GM21576 (cell line): Measurements from ENCODE around the gene GABRB2.
"Not testable (repeated sequence)": the region's sequence is repeated elsewhere in the genome, so short reads cannot be mapped to it uniquely, and the experiment has no call there.

Source experiments
- ATAC-seq: cut with Tn5 transposase; IDR thresholded peaks from one replicate; pipeline ENCODE4 v1.9.1; 2021; ENCODE audit warnings: mild to moderate bottlenecking, moderate library complexity; ENCODE audit not compliant: unreplicated experiment

The GABRB2 gene

GRCh38 chr5:161305601-161306000 lies 240.9 kb downstream of the GABRB2 start:
- ATAC-seq, result no peak

DNA sequence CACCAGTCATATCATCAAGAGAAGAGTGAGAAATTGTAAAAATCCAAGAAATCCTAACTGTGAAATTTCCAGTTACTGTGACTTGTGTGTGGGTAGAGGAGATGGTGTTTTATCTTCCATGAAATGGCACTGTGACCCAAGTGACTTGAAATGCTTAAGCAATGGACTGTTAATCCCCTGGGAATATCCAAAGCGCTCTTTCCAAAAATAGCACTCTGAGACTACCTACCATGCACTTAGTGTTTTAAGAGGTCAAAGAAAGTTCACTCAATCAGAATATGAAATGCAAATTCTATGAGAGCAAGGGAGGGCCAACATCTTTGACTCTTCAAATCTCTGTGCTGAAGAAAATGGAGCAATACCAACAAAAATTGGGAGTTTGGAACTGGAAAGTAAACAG lies 244.0 kb downstream of the GABRB2 start:
- ATAC-seq, result no peak

- no peak for ATAC-seq
Observed at GRCh38 chr5:161301586-161301985, 244.9 kb downstream of the GABRB2 start.

DNA sequence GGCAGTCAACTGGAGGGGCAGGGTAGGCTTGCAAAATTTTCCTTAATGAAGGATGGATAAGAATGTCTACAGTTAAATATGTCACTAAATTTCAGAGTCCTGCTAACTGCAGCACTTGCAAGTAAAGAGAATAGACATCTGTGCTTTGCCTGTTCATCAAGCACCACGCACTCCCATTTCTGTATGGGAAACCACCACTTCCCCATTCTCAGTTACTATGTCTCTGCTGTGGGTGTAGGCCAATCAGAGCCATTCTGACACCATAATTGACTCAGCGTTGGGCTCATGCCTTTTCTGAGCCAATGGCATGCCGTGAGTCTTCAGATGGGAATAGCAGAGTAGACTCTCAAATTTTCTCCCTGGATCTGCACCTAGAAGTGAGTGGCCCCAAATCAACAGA lies 247.5 kb downstream of the GABRB2 start:
- ATAC-seq, result peak; percentile 97

- not testable (repeated sequence) for ATAC-seq
Observed at GRCh38 chr5:161297388-161297787, 249.1 kb downstream of the GABRB2 start.

DNA sequence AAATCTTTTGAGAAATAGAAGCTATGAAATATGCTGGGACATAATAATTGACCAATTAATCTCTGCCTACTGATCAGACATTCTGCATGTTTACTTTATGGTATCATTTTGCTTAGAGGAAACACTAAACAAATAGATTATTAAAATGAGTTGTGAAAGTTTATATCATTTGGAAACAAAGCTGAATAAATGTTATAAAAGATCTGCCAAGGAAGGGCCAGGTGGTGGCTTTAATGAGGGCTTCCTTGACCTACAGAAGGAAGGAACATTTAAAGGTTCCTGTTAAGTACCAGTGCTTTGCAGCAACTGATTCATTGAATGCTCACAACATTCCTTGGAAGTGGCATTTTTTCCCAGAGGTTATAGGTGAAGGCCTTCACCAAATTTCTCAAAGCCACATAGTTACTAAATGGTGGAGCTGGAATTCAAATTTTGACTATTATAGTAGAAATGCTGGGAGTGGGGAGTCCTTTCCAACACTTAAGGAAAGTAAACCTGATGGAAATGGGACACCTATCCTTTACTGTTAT lies 250.7 kb downstream of the GABRB2 start:
- ATAC-seq, result no peak

DNA sequence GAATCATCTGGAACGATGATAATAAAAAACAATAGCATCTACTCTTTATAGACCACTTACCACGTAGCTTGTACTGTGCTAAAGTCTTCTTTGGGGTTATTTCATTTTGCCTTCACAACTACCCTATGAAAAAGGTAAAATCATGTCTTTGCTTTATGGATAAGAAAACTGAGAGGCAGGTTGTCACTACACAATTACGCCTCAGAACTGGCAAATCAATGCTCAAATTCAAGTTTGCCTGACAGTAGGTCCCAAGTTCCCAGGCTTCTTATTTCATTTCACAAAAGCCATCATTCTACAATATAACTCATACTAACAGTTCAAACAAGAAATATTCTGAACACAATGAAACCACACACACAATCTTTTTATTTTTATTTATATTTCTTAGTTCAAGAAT lies 258.5 kb downstream of the GABRB2 start:
- ATAC-seq, result no peak

DNA sequence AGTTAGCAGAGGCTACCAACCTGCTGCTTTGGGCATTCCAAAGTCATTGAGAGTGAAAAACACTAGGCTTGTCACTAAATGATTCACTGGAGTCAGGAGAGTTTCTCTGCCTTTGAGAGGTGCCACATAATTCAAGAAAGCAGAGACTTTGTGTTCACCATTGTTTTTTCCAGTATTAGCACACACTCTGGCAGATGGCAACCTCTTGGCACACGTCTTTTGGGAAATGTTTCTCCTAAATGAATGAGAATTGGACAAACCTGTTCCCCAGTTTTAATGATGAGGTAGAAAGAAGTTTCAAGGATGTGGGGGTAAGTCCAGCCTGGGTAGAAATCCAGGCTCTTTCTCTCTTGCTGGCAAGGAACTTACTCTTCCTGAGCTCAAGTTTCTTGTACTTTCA lies 259.1 kb downstream of the GABRB2 start:
- ATAC-seq, result no peak

DNA sequence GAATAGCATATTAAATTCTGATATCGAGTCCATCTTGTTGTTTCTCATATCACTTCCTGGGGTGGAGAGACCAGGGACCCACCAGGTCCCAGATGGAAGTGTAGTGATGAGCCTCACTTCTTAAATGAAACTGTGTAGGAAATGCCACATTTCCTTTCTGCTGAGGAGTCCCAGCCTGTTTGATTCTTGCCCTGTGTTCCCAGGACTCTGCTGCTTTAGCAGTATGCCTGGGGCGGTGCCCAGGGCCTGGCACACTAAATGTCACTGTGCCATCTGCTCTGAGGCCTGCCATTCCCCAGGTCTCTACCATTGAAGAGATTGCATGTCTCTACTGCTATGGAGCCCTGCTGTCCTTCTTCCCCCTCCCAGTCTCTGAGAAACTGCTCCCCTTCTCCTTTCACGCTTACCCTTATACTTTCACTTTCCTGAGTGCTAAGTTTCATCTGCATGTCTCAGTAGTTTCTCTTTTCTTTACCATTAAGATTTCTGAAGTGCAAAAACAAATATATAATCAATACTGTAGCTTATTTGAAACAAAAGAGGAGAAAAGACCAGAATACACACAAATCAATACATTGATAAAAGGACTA lies 260.4 kb downstream of the GABRB2 start:
- ATAC-seq, result peak; percentile 97

- no peak for ATAC-seq
Observed at GRCh38 chr5:161284445-161284844, 262.1 kb downstream of the GABRB2 start.

DNA sequence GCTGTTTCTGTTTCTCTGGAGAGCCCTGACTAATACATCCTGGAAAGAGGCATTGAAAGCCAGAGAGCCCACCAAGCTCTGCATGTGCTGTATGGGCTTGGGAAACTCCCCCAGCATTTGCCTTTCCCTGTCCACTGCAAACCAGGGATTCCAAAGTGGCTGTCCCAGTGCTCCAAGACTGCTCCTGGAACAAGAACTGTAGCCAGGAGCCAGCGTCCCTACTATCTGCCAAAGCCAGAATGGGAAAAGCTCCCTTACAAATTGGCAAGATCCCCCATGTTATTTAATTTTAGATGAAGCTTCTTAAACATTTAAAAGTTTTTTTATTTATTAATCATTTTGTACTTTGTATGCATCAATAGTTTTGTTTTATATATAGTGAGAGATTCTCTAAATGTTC lies 263.2 kb downstream of the GABRB2 start:
- no peak for ATAC-seq

- ATAC-seq, result peak; percentile 48
Observed at GRCh38 chr5:161278739-161279660, 267.5 kb downstream of the GABRB2 start.

DNA sequence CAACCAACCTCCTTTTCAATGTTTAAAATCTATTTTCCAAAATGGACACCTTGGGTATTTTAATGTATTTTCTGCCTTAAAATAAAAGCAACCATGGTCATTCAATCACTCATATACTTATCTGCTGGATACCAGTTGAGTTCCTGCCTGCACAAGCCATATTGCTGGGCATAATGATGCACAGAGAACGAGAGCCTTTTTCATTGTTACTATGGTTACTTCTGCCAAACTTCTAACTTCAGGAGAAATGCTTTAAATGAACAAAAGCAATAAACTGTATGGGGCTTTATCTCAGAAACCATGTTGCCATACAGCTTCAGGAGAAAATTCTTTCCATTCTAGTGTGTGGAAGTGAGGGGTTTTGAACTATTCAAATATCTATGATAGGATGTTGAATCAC lies 269.5 kb downstream of the GABRB2 start:
- ATAC-seq, result no peak

DNA sequence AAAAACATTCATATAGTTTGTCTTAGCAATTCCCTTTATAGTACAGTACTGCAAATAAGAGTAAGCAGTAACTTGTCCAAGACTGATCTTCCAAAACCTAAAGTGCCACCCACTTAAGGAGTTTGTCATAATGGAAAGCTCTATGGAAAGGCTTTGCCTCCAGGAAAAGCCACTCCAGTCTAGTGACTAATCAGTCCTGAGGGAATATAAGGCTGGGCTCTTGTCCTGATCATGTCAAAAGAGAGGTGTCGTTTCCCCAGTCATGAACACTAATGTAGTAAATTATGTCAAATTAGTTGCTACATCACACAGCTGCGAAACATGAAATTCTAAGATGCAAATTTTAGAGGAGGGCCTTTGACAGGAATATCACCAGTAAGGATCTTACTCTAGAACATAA lies 271.6 kb downstream of the GABRB2 start:
- ATAC-seq, result no peak

- ATAC-seq, result no peak
Observed at GRCh38 chr5:161273410-161273809, 273.1 kb downstream of the GABRB2 start.

- ATAC-seq, result no peak
Observed at GRCh38 chr5:161271816-161272215, 274.7 kb downstream of the GABRB2 start.

DNA sequence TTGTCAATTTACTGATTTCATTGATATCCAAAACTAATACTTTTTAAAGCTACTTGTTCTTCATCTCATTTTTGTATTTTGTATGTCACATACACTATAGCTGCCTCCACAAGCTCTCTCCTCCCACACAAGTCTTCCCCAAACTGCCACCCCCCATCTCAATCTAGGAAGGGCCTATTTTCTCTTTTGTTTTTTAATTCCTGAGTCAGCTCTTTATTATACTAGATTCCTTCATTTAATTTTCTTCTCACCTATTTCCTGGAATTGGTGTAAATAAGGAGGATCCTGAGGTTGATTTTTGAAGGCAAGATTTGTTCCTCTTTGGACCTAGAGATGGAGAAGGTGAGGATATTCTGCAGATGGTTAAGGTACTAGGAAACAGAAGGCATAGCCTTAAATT lies 277.4 kb downstream of the GABRB2 start:
- no peak for ATAC-seq

GRCh38 chr5:161266954-161267353 lies 279.6 kb downstream of the GABRB2 start:
- no peak for ATAC-seq

DNA sequence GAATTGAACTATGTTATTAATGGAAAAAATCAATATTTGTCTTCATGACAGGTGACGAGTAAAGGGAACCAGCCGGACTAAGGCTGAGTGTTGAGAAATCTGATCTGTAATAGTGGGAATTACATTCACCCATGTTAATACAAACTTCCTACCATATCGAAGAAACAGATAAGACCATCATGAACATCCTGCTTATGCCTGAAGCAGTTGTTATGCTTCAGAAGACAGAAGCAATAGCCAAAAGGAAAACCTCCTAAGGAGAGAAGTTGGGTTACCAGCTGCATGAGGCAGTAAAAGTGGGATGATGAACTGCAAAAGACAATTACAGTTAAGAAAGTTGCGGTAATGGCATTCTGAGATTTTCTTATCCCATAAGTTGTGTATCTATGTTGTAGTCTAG lies 281.5 kb downstream of the GABRB2 start:
- no peak for ATAC-seq

- no peak for ATAC-seq
Observed at GRCh38 chr5:161263191-161263590, 283.3 kb downstream of the GABRB2 start.

GRCh38 chr5:161261668-161262323 lies 284.7 kb downstream of the GABRB2 start:
- ATAC-seq, result no peak

GRCh38 chr5:161258438-161258837 lies 288.1 kb downstream of the GABRB2 start:
- ATAC-seq, result no peak
